ENCODE measurements around the gene ZNF860. TPM values are rescaled to one million over a fixed set of nuclear protein-coding genes. Genes with fewer than 3 reads are reported as not detected.
"Not testable (repeated sequence)": the region's sequence is repeated elsewhere in the genome, so short reads cannot be mapped to it uniquely, and the experiment has no call there.

ZNF860 gene
- total RNA-seq, 6 experiments from 2014 or later = 0.14 to 0.33 (median 0.17) TPM

GRCh38 chr3:32003380-32003779, 21.8 kb downstream of the ZNF860 start:
- DNase-seq = no peak
- TF ChIP-seq CTCF (IDR thresholded peaks at IDR 0.05) = no peak
- Mint-ChIP-seq H3K27me3 (ENCODE audit: insufficient read depth) (peaks cover 15% of the 10 kb centered on the region; the same call in 1 of the 2 replicates), H3K4me1 (ENCODE audit: low read depth) (no peaks in the 10 kb centered on the region; the same call in 1 of the 2 replicates), H3K27ac (no peak overlapping the region), H3K9me3 (no peaks in the 10 kb centered on the region; the same call in 1 of the 2 replicates), H3K36me3 (ENCODE audit: low read depth) (no peaks in the 10 kb centered on the region), H3K4me3 (no peak overlapping the region)

GRCh38 chr3:32004113-32004765, 22.7 kb downstream of the ZNF860 start:
- Mint-ChIP-seq H3K36me3 (ENCODE audit: low read depth) (no peaks in the 10 kb centered on the region), H3K4me3 (no peak overlapping the region), H3K27ac (no peak overlapping the region), H3K9me3 (no peaks in the 10 kb centered on the region), H3K4me1 (ENCODE audit: low read depth) (no peaks in the 10 kb centered on the region; the same call in 1 of the 2 replicates), H3K27me3 (ENCODE audit: insufficient read depth) (peaks cover 15% of the 10 kb centered on the region; the same call in 1 of the 2 replicates)
- no peak for TF ChIP-seq CTCF (IDR thresholded peaks at IDR 0.05)
- DNase-seq = no peak

- H3K27ac Mint-ChIP-seq = no peak overlapping the region
- H3K27me3 Mint-ChIP-seq (ENCODE audit: insufficient read depth) = peaks cover 12% of the 10 kb centered on the region; the same call in 1 of the 2 replicates
- H3K4me1 Mint-ChIP-seq (ENCODE audit: low read depth) = no peaks in the 10 kb centered on the region
- no peak for TF ChIP-seq CTCF (IDR thresholded peaks at IDR 0.05)
- H3K4me3 Mint-ChIP-seq = no peak overlapping the region
- no peaks in the 10 kb centered on the region for H3K9me3 Mint-ChIP-seq
- DNase-seq = no peak
- H3K36me3 Mint-ChIP-seq (ENCODE audit: low read depth) = no peaks in the 10 kb centered on the region
Observed at GRCh38 chr3:32009101-32009500, 27.6 kb downstream of the ZNF860 start.

GRCh38 chr3:32009957-32010356, 28.4 kb downstream of the ZNF860 start:
- peaks cover 10% of the 10 kb centered on the region; the same call in 1 of the 2 replicates for H3K27me3 Mint-ChIP-seq (ENCODE audit: insufficient read depth)
- H3K9me3 Mint-ChIP-seq = no peaks in the 10 kb centered on the region
- no peak for TF ChIP-seq CTCF (IDR thresholded peaks at IDR 0.05)
- no peaks in the 10 kb centered on the region for H3K36me3 Mint-ChIP-seq (ENCODE audit: low read depth)
- H3K4me3 Mint-ChIP-seq = no peak overlapping the region
- H3K4me1 Mint-ChIP-seq (ENCODE audit: low read depth) = no peaks in the 10 kb centered on the region
- no peak for DNase-seq
- no peak overlapping the region for H3K27ac Mint-ChIP-seq

GRCh38 chr3:32010699-32011098, 29.1 kb downstream of the ZNF860 start:
- H3K4me3 Mint-ChIP-seq; H3K9me3 Mint-ChIP-seq; DNase-seq; H3K36me3 Mint-ChIP-seq (ENCODE audit: low read depth); H3K4me1 Mint-ChIP-seq (ENCODE audit: low read depth); H3K27ac Mint-ChIP-seq: not testable (repeated sequence)
- H3K27me3 Mint-ChIP-seq (ENCODE audit: insufficient read depth) = peaks cover 10% of the 10 kb centered on the region; the same call in 1 of the 2 replicates

DNA sequence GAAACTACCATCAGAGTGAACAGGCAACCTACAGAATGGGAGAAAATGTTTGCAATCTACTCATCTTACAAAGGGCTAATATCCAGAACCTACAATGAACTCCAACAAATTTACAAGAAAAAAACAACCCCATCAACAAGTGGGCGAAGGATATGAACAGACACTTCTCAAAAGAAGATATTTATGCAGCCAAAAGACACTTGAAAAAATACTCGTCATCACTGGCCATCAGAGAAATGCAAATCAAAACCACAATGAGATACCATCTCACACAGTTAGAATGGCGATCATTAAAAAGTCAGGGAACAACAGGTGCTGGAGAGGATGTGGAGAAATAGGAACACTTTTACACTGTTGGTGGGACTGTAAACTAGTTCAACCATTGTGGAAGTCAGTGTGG, 34.1 kb downstream of the ZNF860 start:
- H3K4me1 Mint-ChIP-seq (ENCODE audit: low read depth); H3K36me3 Mint-ChIP-seq (ENCODE audit: low read depth); H3K9me3 Mint-ChIP-seq; H3K4me3 Mint-ChIP-seq; DNase-seq; H3K27me3 Mint-ChIP-seq (ENCODE audit: insufficient read depth); H3K27ac Mint-ChIP-seq: not testable (repeated sequence)
